GM10248 (cell line): ENCODE data around the gene NETO1.

ENCODE experiments used
- CTCF ChIA-PET: fragments of 300-600 bp; sonication (Branson Sonifier 250); formaldehyde crosslinking; extraction: SDS; loops from one replicate; lab custom pipeline; 2021; ENCODE audit warnings: antibody characterized with exemption; lab: Yijun Ruan, JAX
- POLR2A ChIA-PET: fragments of 350-650 bp; sonication (Branson Sonifier 250); formaldehyde crosslinking; extraction: SDS; loops from one replicate; lab custom pipeline; 2020; ENCODE audit warnings: antibody characterized with exemption; lab: Yijun Ruan, JAX
- DNase-seq: peaks from one replicate; pipeline ENCODE4 v3.0.0; 2012; ENCODE audit errors: extremely low spot score
- CTCF ChIP-seq: IDR thresholded peaks from 2 replicates; pipeline ENCODE4 v1.5.1; 2012; ENCODE audit warnings: mild to moderate bottlenecking, low read depth; ENCODE audit errors: extremely low read depth, missing control alignments, control extremely low read depth

NETO1 gene

GRCh38 chr18:72867746-72868584, at the start of gene NETO1:
TSS of gene NETO1 (minus strand) at chr18:72867987. CDS start at chr18:72867291, 696 bp downstream.
- peak; percentile 22 for DNase-seq
- ChIA-PET POLR2A (no interaction called here), CTCF (no interaction called here)
- TF ChIP-seq CTCF, result no peak

DNA sequence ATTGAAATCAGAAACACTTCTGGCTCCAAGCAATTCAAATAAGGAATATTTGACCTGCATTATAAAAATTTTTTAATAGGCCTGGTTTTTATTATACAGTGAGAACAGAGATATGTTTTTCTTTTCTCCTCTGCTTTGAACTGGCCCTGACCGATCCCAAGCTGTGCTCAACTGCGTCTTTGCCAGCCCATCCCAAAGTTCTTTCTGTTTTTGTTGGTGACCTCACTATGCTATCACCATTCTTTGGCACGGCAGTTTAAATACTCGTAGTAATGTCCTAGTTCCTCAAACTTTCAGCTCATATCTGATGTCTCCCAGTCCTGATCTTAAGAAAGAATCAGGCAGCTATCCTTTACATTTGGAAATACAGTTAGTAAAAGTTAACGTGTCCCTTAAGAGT, 42.3 kb upstream of the NETO1 start:
- CTCF ChIA-PET, result interaction anchor here (1.0 to 1.3 kb wide), 2 partner anchors 9 to 12 kb away, joined by 3 read pairs; no protein-coding TSS in a partner anchor
- POLR2A ChIA-PET, result interaction anchor here (0.7 kb wide), 1 partner anchor 369 kb away, joined by 3 read pairs; no protein-coding TSS in a partner anchor
- DNase-seq, result no peak
- no peak for TF ChIP-seq CTCF

- POLR2A ChIA-PET, result no interaction called here
- no peak for DNase-seq
- CTCF ChIA-PET, result no interaction called here
- no peak for TF ChIP-seq CTCF
Measured at GRCh38 chr18:72908181-72908580, 40.4 kb upstream of the NETO1 start.

DNA sequence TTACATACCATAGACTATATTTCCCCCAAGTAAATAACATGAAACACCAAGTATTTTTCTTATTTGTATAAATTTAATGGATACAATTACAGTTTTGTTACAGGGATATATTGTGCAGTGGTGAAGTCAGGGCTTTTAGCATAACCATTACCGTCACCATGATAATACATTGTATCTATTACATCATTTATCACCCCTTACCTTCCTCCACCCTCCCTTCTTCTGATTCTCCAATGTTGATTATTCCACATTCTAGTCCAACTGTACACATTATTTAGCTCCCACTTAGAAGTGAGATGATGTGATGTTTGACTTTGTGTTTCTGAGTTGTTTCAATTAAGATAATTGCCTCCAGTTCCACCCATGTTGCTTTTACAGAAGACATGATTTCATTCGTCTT, 35.2 kb upstream of the NETO1 start:
- CTCF ChIA-PET, result interaction anchor here (1.0 to 1.6 kb wide), 3 partner anchors 9 to 16 kb away, joined by 3 to 5 read pairs (median 3); no protein-coding TSS in a partner anchor
- DNase-seq, result no peak
- POLR2A ChIA-PET, result no interaction called here
- no peak for TF ChIP-seq CTCF

DNA sequence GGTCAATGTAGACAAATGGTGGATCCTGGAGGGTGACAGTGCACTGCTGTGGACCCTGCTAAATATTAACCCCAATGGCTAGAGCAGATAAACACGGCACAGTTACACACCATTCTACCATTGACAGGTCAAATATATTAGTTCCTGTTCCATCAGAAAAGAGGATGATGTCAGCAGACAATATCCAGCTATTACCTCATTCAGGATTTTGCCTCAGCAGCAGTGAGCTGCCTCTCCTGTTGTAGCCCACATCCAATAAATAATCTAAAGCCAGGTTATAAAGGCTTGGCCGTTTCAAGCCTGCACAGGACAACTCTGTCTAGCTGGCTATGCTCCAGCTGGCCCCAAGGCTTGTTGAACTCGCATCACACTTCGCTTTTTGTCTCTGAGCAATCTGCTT, 31.6 kb upstream of the NETO1 start:
- ChIA-PET POLR2A (no interaction called here), CTCF (no interaction called here)
- DNase-seq, result no peak
- no peak for TF ChIP-seq CTCF

- no peak for DNase-seq
- ChIA-PET POLR2A (no interaction called here), CTCF (interaction anchor here (1.0 kb wide), 1 partner anchor 12 kb away, joined by 3 read pairs; no protein-coding TSS in a partner anchor)
- no peak for TF ChIP-seq CTCF
Measured at GRCh38 chr18:72898870-72899269, 31.1 kb upstream of the NETO1 start.
